ENCODE data around the gene SLC35D1.
"Not testable (repeated sequence)": the region's sequence is repeated elsewhere in the genome, so short reads cannot be mapped to it uniquely, and the experiment has no call there.

Gene SLC35D1

DNA sequence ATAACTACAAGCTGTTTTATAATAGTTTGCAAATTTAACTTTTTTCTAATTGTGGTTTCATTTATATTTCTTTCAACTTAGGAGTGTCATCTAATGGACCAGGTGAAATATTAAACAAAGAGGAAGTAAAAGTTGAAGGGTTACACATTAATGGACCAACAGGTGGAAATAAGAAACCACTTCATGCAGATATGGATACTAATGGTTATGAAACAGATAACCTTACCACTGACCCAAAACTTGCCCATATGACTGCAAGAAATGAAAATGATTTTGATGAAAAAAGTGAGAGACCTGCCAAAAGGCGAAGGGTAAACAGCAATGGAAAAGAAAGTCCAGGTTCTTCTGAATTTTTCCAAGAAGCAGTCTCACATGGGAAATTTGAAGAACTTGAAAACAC is 69.5 kb downstream of the SLC35D1 start:
- no peak for DNase-seq (ENCODE audit: low spot score)
- TF ChIP-seq, protein P1, sequence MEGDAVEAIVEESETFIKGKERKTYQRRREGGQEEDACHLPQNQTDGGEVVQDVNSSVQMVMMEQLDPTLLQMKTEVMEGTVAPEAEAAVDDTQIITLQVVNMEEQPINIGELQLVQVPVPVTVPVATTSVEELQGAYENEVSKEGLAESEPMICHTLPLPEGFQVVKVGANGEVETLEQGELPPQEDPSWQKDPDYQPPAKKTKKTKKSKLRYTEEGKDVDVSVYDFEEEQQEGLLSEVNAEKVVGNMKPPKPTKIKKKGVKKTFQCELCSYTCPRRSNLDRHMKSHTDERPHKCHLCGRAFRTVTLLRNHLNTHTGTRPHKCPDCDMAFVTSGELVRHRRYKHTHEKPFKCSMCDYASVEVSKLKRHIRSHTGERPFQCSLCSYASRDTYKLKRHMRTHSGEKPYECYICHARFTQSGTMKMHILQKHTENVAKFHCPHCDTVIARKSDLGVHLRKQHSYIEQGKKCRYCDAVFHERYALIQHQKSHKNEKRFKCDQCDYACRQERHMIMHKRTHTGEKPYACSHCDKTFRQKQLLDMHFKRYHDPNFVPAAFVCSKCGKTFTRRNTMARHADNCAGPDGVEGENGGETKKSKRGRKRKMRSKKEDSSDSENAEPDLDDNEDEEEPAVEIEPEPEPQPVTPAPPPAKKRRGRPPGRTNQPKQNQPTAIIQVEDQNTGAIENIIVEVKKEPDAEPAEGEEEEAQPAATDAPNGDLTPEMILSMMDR (conservative IDR thresholded peaks at IDR 0.05; ENCODE audit: low read depth): no peak
- ChIA-PET POLR2A (ENCODE audit: low non-redundant PET) (no interaction called here), CTCF (no interaction called here)
- no peak overlapping the region for H3K27ac ChIP-seq

DNA sequence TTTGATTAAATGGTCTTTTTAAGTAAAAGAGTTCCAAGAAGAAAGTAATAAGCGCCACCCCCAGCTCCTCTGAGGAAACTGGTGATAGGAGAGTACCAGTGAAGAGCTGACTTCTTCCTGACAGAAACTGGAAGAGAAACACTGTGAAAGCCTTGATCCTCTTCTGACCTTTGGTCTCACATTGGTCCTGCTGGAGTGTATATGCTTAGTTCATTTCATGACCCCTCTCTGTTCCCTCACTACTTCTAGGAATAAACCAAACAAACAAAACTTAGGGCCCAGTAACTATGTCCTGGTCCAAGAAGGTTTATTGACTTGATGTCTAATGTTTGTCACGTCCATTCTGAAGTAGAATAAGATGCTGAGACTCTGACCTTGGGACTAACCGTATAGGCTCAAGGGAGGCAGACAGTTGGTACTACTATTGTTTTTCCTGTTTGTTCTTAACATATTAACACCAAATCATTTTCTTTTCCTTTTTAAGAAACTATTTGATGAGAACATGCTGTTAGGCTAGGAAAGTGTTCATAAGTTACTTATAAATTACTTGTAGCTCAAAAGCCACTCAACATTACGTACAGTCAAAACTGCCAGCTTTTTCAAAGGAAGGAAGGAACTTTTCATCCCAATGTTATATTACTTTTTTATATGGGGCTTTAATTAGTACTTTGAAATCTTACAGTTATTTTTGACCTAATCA is 71.2 kb downstream of the SLC35D1 start:
- TF ChIP-seq, protein P1 (conservative IDR thresholded peaks at IDR 0.05; ENCODE audit: low read depth): no peak
- ChIA-PET POLR2A (ENCODE audit: low non-redundant PET) (no interaction called here), CTCF (no interaction called here)
- no peak overlapping the region for H3K27ac ChIP-seq
- no peak for DNase-seq (ENCODE audit: low spot score)

GRCh38 chr1:66981679-66982078 is 72.3 kb downstream of the SLC35D1 start:
- TF ChIP-seq, protein P1 (conservative IDR thresholded peaks at IDR 0.05; ENCODE audit: low read depth): no peak
- ChIA-PET POLR2A (ENCODE audit: low non-redundant PET) (no interaction called here), CTCF (no interaction called here)
- DNase-seq (ENCODE audit: low spot score): no peak
- no peak overlapping the region for H3K27ac ChIP-seq

DNA sequence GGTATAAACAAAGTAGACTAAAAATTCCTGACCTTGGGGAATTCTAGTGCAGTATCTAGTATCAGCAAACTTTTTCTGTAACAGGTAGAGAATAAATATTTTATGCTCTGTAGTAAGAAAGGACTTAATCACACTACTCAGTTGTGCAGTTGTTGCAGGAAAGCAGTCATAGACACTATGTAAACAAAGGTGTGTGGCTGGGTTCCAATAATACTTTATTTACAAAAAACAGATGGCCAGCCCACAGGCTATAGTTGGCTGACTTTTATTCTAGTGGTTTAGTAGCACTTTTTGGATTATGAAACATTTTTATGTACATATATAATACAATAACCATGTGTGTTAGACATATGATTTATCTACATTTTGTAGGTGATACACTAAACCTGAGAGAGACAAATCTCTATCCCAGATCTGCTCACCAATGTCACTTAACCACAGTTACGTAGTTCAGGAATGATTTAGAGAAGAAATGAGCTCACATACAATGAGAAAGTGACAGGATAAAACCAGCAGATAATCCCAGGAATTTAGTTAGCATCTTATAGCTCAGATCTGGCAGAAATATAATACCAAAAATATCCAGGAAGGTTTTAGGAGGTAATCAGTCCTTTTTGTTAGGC is 73.1 kb downstream of the SLC35D1 start:
- POLR2A ChIA-PET (ENCODE audit: low non-redundant PET): no interaction called here

GRCh38 chr1:66979621-66980020 is 74.3 kb downstream of the SLC35D1 start:
- CTCF ChIA-PET; POLR2A ChIA-PET (ENCODE audit: low non-redundant PET); DNase-seq (ENCODE audit: low spot score); H3K27ac ChIP-seq: not testable (repeated sequence)

More for the DNA sequence above, 73.1 kb downstream of the SLC35D1 start:
- CTCF ChIA-PET: no interaction called here
- TF ChIP-seq, protein P1 (conservative IDR thresholded peaks at IDR 0.05; ENCODE audit: low read depth): no peak
- DNase-seq (ENCODE audit: low spot score): no peak
- no peak overlapping the region for H3K27ac ChIP-seq

- DNase-seq (ENCODE audit: low spot score): no peak
- ChIA-PET CTCF (no interaction called here), POLR2A (ENCODE audit: low non-redundant PET) (no interaction called here)
- TF ChIP-seq, protein P1 (conservative IDR thresholded peaks at IDR 0.05; ENCODE audit: low read depth): no peak
- no peak overlapping the region for H3K27ac ChIP-seq
Measured at GRCh38 chr1:66978201-66978600, 75.7 kb downstream of the SLC35D1 start.

- H3K27ac ChIP-seq: no peak overlapping the region
- ChIA-PET POLR2A (ENCODE audit: low non-redundant PET) (no interaction called here), CTCF (interaction anchor here (0.6 kb wide), 1 partner anchor 639 kb away, joined by 3 read pairs; no protein-coding TSS in a partner anchor)
- TF ChIP-seq, protein P1 (conservative IDR thresholded peaks at IDR 0.05; ENCODE audit: low read depth): no peak
- DNase-seq (ENCODE audit: low spot score): no peak
Measured at GRCh38 chr1:66968574-66968973, 85.4 kb downstream of the SLC35D1 start.

GRCh38 chr1:66966188-66966873 is 87.6 kb downstream of the SLC35D1 start:
- CTCF ChIA-PET: not testable (repeated sequence)

More at GRCh38 chr1:66966188-66966873, 87.6 kb downstream of the SLC35D1 start:
- POLR2A ChIA-PET (ENCODE audit: low non-redundant PET); H3K27ac ChIP-seq; DNase-seq (ENCODE audit: low spot score): not testable (repeated sequence)

All from RWPE1 (cell line).